GM23338 (cell line): ENCODE results near the gene CRYL1. TPM values are rescaled to one million over a fixed set of nuclear protein-coding genes. Genes with fewer than 3 reads are reported as not detected.

Source experiments
- ATAC-seq: fragments of 200-7000 bp; cut with Tn5 transposase; 3 replicates; pipeline ENCODE4 v1.9.1; 2020
- DNase-seq: peaks from one replicate; pipeline ENCODE4 v3.0.0-alpha.2; 2015; ENCODE audit warnings: low spot score
- H2AFZ ChIP-seq: fragments of 200-600 bp; sonication (generic); 2 replicates; pipeline ENCODE4 v1.8.0; 2016; ENCODE audit warnings: antibody characterized with exemption, mild to moderate bottlenecking, moderate library complexity
- H3F3A ChIP-seq: fragments of 200-600 bp; sonication (generic); replicated peaks from 2 replicates; pipeline ENCODE4 v1.8.0; 2017; ENCODE audit warnings: antibody characterized with exemption, mixed run types, low read depth
- H3K27ac ChIP-seq: fragments of 200-600 bp; sonication (generic); 2 replicates; pipeline ENCODE4 v1.6.1; 2016; ENCODE audit warnings: low read depth
- H3K27me3 ChIP-seq: fragments of 200-600 bp; sonication (generic); 2 replicates; pipeline ENCODE4 v1.8.0; 2016; ENCODE audit warnings: mild to moderate bottlenecking, mixed run types, moderate library complexity; ENCODE audit not compliant: insufficient read depth
- H3K36me3 ChIP-seq: fragments of 200-600 bp; sonication (generic); 2 replicates; pipeline ENCODE4 v1.8.0; 2016; ENCODE audit warnings: mild to moderate bottlenecking; ENCODE audit not compliant: insufficient read depth
- H3K4me1 ChIP-seq: fragments of 200-600 bp; sonication (generic); 2 replicates; pipeline ENCODE4 v1.8.0; 2016; ENCODE audit warnings: mild to moderate bottlenecking, moderate library complexity; ENCODE audit not compliant: insufficient read depth
- H3K4me2 ChIP-seq: fragments of 200-600 bp; sonication (generic); 2 replicates; pipeline ENCODE4 v1.7.1; 2017; ENCODE audit warnings: mixed run types
- H3K4me3 ChIP-seq: fragments of 200-600 bp; sonication (generic); 2 replicates; pipeline ENCODE4 v1.6.1; 2016; ENCODE audit warnings: mixed run types
- H3K79me2 ChIP-seq: fragments of 200-600 bp; sonication (generic); replicated peaks from 2 replicates; pipeline ENCODE4 v1.8.0; 2017; ENCODE audit warnings: mild to moderate bottlenecking; ENCODE audit not compliant: insufficient read depth
- H3K9me2 ChIP-seq: fragments of 200-600 bp; sonication (generic); 2 replicates; pipeline ENCODE4 v1.8.0; 2017; ENCODE audit not compliant: insufficient read depth
- H4K20me1 ChIP-seq: fragments of 200-600 bp; sonication (generic); replicated peaks from 2 replicates; pipeline ENCODE4 v1.8.0; 2017; ENCODE audit warnings: mild to moderate bottlenecking; ENCODE audit not compliant: insufficient read depth
- H3K27ac Mint-ChIP-seq: 2 replicates; pipeline ENCODE4 v1.8.0; 2020; ENCODE audit warnings: inconsistent platforms, mild to moderate bottlenecking, moderate library complexity, mixed read lengths
- H3K27me3 Mint-ChIP-seq: 3 replicates; pipeline ENCODE4 v1.8.0; 2022; ENCODE audit warnings: low read depth, mild to moderate bottlenecking, moderate library complexity, mixed read lengths, inconsistent platforms; ENCODE audit not compliant: insufficient read depth, poor library complexity
- H3K36me3 Mint-ChIP-seq: 3 replicates; pipeline ENCODE4 v1.8.0; 2021; ENCODE audit warnings: low read depth, mild to moderate bottlenecking, inconsistent platforms, moderate library complexity, mixed read lengths
- H3K4me1 Mint-ChIP-seq: 3 replicates; pipeline ENCODE4 v1.8.0; 2020; ENCODE audit warnings: mild to moderate bottlenecking, inconsistent platforms, mixed read lengths
- H3K4me3 Mint-ChIP-seq: 3 replicates; pipeline ENCODE4 v1.8.0; 2021; ENCODE audit warnings: moderate library complexity, mild to moderate bottlenecking, inconsistent platforms, mixed read lengths
- H3K9me3 Mint-ChIP-seq: 3 replicates; pipeline ENCODE4 v1.8.0; 2020; ENCODE audit warnings: moderate library complexity, mild to moderate bottlenecking, inconsistent platforms, mixed read lengths
- CREB1 ChIP-seq: fragments of 250-450 bp; sonication (Bioruptor Pico); IDR thresholded peaks from 2 replicates; pipeline ENCODE4 v1.5.0; 2020; ENCODE audit warnings: low read depth, mild to moderate bottlenecking, moderate library complexity
- EZH2 ChIP-seq: fragments of 200-600 bp; sonication (generic); IDR thresholded peaks from one replicate; pipeline ENCODE4 v1.8.0; 2017; ENCODE audit warnings: antibody characterized with exemption, mild to moderate bottlenecking, low read depth; ENCODE audit not compliant: unreplicated experiment
- EZH2phosphoT487 ChIP-seq: fragments of 200-600 bp; sonication (generic); IDR thresholded peaks from one replicate; pipeline ENCODE4 v1.8.1; 2018; ENCODE audit warnings: antibody characterized with exemption; ENCODE audit not compliant: unreplicated experiment
- JUNB ChIP-seq: IDR thresholded peaks from one replicate; pipeline ENCODE4 v1.6.1; 2016; ENCODE audit warnings: antibody characterized with exemption; ENCODE audit not compliant: unreplicated experiment
- NANOG ChIP-seq: IDR thresholded peaks from 2 replicates; pipeline ENCODE4 v1.6.1; 2016; ENCODE audit warnings: antibody characterized with exemption, borderline replicate concordance
- POLR2AphosphoS5 ChIP-seq: IDR thresholded peaks from 2 replicates; pipeline ENCODE4 v1.6.1; 2016; ENCODE audit warnings: antibody characterized with exemption, low read depth
- ZNF114 ChIP-seq: fragments of 250-450 bp; sonication (Bioruptor Pico); IDR thresholded peaks from 2 replicates; pipeline ENCODE4 v1.5.0; 2020; ENCODE audit warnings: mild to moderate bottlenecking, moderate library complexity
- polyA plus RNA-seq: library from polyadenylated mRNA; unstranded; fragments of >200 nt; fragmentation: Nextera tagmentation; extraction: Ambion mirVana; gene quantifications from 2 replicates; pipeline ENCODE4 v1.2.1, GENCODE V29; 2016
- total RNA-seq: library from RNA; depleted of rRNA; stranded (reverse); fragments of >200 nt; shearing (Covaris generic); gene quantifications from 2 replicates; pipeline ENCODE4 v1.2.3, GENCODE V29; 2014
- TF ChIP-seq, protein P1 (sequence below), 2 experiments: fragments of 200-600 bp in 1 of 2; sonication (generic) in 1 of 2; conservative IDR thresholded peaks; 2 replicates each; pipeline versions ENCODE4 v1.5.1 to v1.6.1; 2016 to 2017; ENCODE audit warnings: antibody characterized with exemption in 2 of 2, low read depth in 2 of 2, mild to moderate bottlenecking in 2 of 2, moderate library complexity in 1 of 2

Gene CRYL1
- total and polyA plus RNA-seq, 2 experiments from 2014 or later, result 2.2 to 2.6 TPM

DNA sequence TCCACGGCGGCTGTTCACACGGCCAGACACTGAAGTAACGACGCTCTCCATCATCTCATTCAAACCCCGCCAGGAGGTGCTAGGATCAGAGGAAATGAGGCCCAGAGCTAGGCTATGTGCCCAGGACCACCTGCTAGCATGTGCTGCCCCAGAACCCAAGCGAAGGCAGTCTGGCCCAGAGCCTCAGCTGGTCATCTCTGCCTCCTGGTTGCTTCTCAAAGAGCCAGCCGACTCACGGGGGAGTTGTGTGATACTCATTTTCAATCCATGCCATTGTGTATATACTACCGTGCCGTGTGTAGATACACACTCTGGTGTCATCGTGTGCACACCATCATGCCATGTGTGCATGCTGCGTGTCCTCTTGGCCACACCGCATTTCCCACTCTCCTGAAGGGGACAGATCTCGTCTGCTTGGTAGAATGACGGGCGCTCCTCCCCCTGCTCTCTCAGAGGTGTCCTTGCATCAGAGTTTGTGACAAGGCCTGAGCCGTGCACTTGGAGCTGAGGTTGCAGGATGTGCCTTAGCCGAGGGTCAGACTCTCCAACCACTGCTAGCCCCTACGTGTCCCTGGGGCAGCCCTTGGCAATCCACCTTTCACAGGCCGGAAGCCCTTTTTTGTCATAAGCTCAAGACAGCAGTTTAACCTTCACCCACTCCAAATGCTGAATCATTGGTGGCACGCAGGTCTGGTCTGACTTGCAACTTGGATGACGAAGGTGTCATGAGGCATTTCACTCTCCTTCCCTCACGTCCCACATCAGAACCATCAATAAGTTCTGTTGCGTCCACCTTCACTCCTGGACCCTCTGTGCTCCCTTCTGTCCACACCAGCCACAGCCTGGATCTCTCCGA, 130.4 kb downstream of the CRYL1 start:
- DNase-seq, result no peak
- no peak for ATAC-seq
- Mint-ChIP-seq H3K9me3 (no peaks in the 10 kb centered on the region), H3K36me3 (no peaks in the 10 kb centered on the region), H3K27me3 (peaks cover 2% of the 10 kb centered on the region), H3K27ac (no peak overlapping the region), H3K4me1 (no peaks in the 10 kb centered on the region), H3K4me3 (no peak overlapping the region)
- Histone ChIP-seq H3K9me2 (0 out of 2 replicates have a peak, but pooled peaks cover 7% of the 10 kb centered on the region), H3K4me3 (no peak overlapping the region), H3K27ac (no peak overlapping the region), H2AFZ (no peak overlapping the region; the same call in 1 of the 2 replicates), H3K4me1 (no peaks in the 10 kb centered on the region), H3K36me3 (no peaks in the 10 kb centered on the region), H3K27me3 (no peaks in the 10 kb centered on the region), H3K79me2 (no peaks in the 10 kb centered on the region), H3K4me2 (no peak overlapping the region), H4K20me1 (no peaks in the 10 kb centered on the region), H3F3A (peaks cover 5% of the 10 kb centered on the region; the same call in 1 of the 2 replicates)
- TF ChIP-seq, protein P1, sequence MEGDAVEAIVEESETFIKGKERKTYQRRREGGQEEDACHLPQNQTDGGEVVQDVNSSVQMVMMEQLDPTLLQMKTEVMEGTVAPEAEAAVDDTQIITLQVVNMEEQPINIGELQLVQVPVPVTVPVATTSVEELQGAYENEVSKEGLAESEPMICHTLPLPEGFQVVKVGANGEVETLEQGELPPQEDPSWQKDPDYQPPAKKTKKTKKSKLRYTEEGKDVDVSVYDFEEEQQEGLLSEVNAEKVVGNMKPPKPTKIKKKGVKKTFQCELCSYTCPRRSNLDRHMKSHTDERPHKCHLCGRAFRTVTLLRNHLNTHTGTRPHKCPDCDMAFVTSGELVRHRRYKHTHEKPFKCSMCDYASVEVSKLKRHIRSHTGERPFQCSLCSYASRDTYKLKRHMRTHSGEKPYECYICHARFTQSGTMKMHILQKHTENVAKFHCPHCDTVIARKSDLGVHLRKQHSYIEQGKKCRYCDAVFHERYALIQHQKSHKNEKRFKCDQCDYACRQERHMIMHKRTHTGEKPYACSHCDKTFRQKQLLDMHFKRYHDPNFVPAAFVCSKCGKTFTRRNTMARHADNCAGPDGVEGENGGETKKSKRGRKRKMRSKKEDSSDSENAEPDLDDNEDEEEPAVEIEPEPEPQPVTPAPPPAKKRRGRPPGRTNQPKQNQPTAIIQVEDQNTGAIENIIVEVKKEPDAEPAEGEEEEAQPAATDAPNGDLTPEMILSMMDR (conservative IDR thresholded peaks at IDR 0.05; ENCODE audit: low read depth in 2 of 2), result no peak
- TF ChIP-seq NANOG, result no peak
- TF ChIP-seq ZNF114 (CRISPR knock-in tag), result no peak
- TF ChIP-seq POLR2AphosphoS5, result no peak
- no peak for TF ChIP-seq JUNB
- TF ChIP-seq EZH2phosphoT487, result no peak

DNA sequence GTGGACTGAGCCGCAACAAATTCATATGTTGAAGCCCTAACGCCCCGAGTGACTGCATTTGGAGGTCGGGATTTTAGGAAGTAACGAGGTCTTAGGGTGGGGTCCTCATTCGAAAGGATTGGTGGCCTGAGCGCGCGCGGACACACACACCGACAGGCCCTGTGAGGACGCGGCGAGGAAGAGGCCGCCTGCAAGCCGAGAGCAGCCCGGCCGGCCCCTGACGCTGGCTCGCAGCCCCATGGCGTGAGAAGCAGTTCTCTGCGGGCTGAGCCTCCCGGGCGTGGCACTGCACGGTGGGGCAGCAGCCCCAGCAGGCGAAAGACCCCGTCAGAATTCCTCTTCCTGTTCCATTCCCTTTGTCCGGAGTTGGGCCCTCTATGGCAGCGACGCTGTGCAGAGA, 131.2 kb downstream of the CRYL1 start:
- no peak overlapping the region for H3K4me3 ChIP-seq
- ATAC-seq, result peak; percentile 60
- Mint-ChIP-seq H3K4me3 (no peak overlapping the region), H3K9me3 (peaks cover 3% of the 10 kb centered on the region; the same call in 1 of the 3 replicates), H3K4me1 (peaks cover 2% of the 10 kb centered on the region; the same call in 1 of the 3 replicates), H3K36me3 (no peaks in the 10 kb centered on the region), H3K27ac (no peak overlapping the region), H3K27me3 (peaks cover 6% of the 10 kb centered on the region)
- peak; percentile 28 for DNase-seq
- H3K4me2 ChIP-seq, result no peak overlapping the region
- no peaks in the 10 kb centered on the region for H3K4me1 ChIP-seq
- H3K36me3 ChIP-seq, result no peaks in the 10 kb centered on the region
- TF ChIP-seq POLR2AphosphoS5 (no peak), ZNF114 (CRISPR knock-in tag) (no peak)
- H2AFZ ChIP-seq, result peak overlapping the region; percentile 28
- no peaks in the 10 kb centered on the region for H3K27me3 ChIP-seq
- no peak overlapping the region for H3K27ac ChIP-seq
- peaks cover 5% of the 10 kb centered on the region; the same call in 1 of the 2 replicates for H3F3A ChIP-seq
- H4K20me1 ChIP-seq, result no peaks in the 10 kb centered on the region
- 0 out of 2 replicates have a peak, but pooled peaks cover 11% of the 10 kb centered on the region for H3K9me2 ChIP-seq
- H3K79me2 ChIP-seq, result no peaks in the 10 kb centered on the region

DNA sequence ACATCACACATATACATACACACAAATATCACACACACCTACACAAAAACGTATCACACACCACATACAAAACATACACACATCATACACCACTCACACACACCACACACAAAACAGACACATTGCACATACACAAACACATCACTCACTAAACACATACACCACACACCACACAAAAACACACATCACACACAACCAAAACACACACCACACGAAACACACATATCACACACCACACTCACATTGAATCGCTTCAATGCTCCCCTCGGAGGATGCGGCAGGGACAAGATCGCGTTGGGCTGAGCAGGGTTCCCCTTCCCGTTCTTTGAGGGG, 131.5 kb downstream of the CRYL1 start:
- no peak for DNase-seq
- no peak overlapping the region for H3K27ac Mint-ChIP-seq
- TF ChIP-seq JUNB (no peak), EZH2 (no peak), POLR2AphosphoS5 (no peak), NANOG (no peak), ZNF114 (CRISPR knock-in tag) (no peak), CREB1 (CRISPR knock-in tag) (no peak)

More for the DNA sequence above, 131.5 kb downstream of the CRYL1 start:
- Mint-ChIP-seq H3K4me1 (peaks cover 2% of the 10 kb centered on the region; the same call in 1 of the 3 replicates), H3K4me3 (no peak overlapping the region), H3K9me3 (peaks cover 7% of the 10 kb centered on the region; the same call in 1 of the 3 replicates), H3K27me3 (peaks cover 5% of the 10 kb centered on the region), H3K36me3 (no peaks in the 10 kb centered on the region)
- Histone ChIP-seq H3K9me2 (0 out of 2 replicates have a peak, but pooled peaks cover 11% of the 10 kb centered on the region), H3K4me1 (no peaks in the 10 kb centered on the region), H3F3A (peaks cover 5% of the 10 kb centered on the region; the same call in 1 of the 2 replicates), H3K27ac (no peak overlapping the region), H3K4me3 (no peak overlapping the region), H3K4me2 (no peak overlapping the region), H3K36me3 (no peaks in the 10 kb centered on the region), H3K79me2 (no peaks in the 10 kb centered on the region), H4K20me1 (no peaks in the 10 kb centered on the region), H3K27me3 (no peaks in the 10 kb centered on the region), H2AFZ (peak overlapping the region; percentile 28)
- ATAC-seq, result no peak
